Ovary (tissue), 9 donors: ENCODE data around the gene GPR35. TPM values are rescaled to one million over a fixed set of nuclear protein-coding genes. Genes with fewer than 3 reads are reported as not detected.

Source experiments
- DNase-seq, 5 donors: peaks; one replicate each; pipeline ENCODE4 v3.0.0-alpha.2; 2019 to 2020
- H3K27ac ChIP-seq, 2 donors: fragments of 200-600 bp; one replicate each; pipeline versions ENCODE4 v1.5.1 to v1.8.0; 2019 to 2022
- H3K27me3 ChIP-seq: fragments of 200-600 bp; one replicate; pipeline ENCODE4 v1.8.0; 2022
- H3K36me3 ChIP-seq: fragments of 200-600 bp; sonication (generic); one replicate; pipeline ENCODE4 v1.5.1; 2019
- H3K4me1 ChIP-seq: one replicate; pipeline ENCODE4 v1.8.1; 2013; ENCODE audit warnings: mild to moderate bottlenecking, moderate library complexity; ENCODE audit not compliant: insufficient read depth
- H3K4me3 ChIP-seq: fragments of 200-600 bp; sonication (generic); one replicate; pipeline ENCODE4 v1.5.1; 2017
- H3K9me3 ChIP-seq, 2 donors: fragments of 200-600 bp in 1 of 2; sonication (generic) in 1 of 2; one replicate each; pipeline versions ENCODE4 v1.5.1 to v1.8.1; 2013 to 2019; ENCODE audit warnings: mild to moderate bottlenecking in 1 of 2, moderate library complexity in 1 of 2
- EP300 ChIP-seq: sonication (generic); formaldehyde crosslinking; IDR thresholded peaks from one replicate; pipeline ENCODE4 v1.6.1; 2017; ENCODE audit warnings: antibody characterized with exemption
- POLR2A ChIP-seq: fragments of 450-650 bp; IDR thresholded peaks from one replicate; pipeline ENCODE4 v1.6.1; 2017; ENCODE audit warnings: antibody characterized with exemption, mild to moderate bottlenecking, moderate library complexity
- WGBS, 3 donors: extraction: QIAGEN DNeasy Blood & Tissue Kit in 1 of 3; methylation state at CpG; one replicate each; pipeline versions ENCODE4 v1.1.5 to v1.1.7; 2013 to 2017; 5-methylcytosine and 5-hydroxymethylcytosine counted together
- intact Hi-C, 4 donors: fragments of 100-400 bp; cut with DNase I; formaldehyde crosslinking; loops; one replicate each; pipeline versions ENCODE4 v1.11.0 to v1.15.1; 2022 to 2023
- polyA plus RNA-seq, 2 donors: library from polyadenylated mRNA; stranded (reverse); fragments of 200-250 nt in 1 of 2; fragments of 350-450 nt in 1 of 2; fragmentation: Illumina TruSeq in 1 of 2; extraction: RNeasy Lipid Tissue Mini Kit (QIAGEN cat#74804) in 1 of 2; gene quantifications; one replicate each; pipeline ENCODE4 v1.2.3, GENCODE V29; 2013 to 2014
- total RNA-seq, 7 donors: library from RNA; depleted of rRNA in 2 of 7; stranded (reverse); fragments of >200 nt in 2 of 7; fragmentation: NEBNext Ultra II Directional in 3 of 7; extraction: Animal tissue kit (Norgen Biotek cat#: 25700) in 3 of 7; gene quantifications; one replicate each; pipeline versions ENCODE4 v1.1.0 to v1.2.4, GENCODE V29; 2016 to 2023
- TF ChIP-seq, protein P1 (sequence below), 3 donors: fragments of 450-650 bp in 2 of 3; fragments of 200-600 bp in 1 of 3; IDR thresholded peaks; one replicate each; pipeline versions ENCODE4 v1.5.1 to v1.8.0; 2016 to 2022; ENCODE audit warnings: antibody characterized with exemption in 3 of 3, mild to moderate bottlenecking in 1 of 3
- donor health status: DM: no; HTN: no; CAD: no; lungs with moderate emphysema.
- donor health status: DM: no; HTN: no; CAD: no.
- donor health status: Bipolar disorder and iron deficiency.
- donor health status: DM: yes; HTN: yes; CAD: no.
- donor health status: DM: no; HTN: no; CAD: no.
- donor health status: DM: yes; HTN: yes; CAD: no.

Gene GPR35
- total and polyA plus RNA-seq, 9 donors = 0.27 to 4.2 (median 2.4) TPM

DNA sequence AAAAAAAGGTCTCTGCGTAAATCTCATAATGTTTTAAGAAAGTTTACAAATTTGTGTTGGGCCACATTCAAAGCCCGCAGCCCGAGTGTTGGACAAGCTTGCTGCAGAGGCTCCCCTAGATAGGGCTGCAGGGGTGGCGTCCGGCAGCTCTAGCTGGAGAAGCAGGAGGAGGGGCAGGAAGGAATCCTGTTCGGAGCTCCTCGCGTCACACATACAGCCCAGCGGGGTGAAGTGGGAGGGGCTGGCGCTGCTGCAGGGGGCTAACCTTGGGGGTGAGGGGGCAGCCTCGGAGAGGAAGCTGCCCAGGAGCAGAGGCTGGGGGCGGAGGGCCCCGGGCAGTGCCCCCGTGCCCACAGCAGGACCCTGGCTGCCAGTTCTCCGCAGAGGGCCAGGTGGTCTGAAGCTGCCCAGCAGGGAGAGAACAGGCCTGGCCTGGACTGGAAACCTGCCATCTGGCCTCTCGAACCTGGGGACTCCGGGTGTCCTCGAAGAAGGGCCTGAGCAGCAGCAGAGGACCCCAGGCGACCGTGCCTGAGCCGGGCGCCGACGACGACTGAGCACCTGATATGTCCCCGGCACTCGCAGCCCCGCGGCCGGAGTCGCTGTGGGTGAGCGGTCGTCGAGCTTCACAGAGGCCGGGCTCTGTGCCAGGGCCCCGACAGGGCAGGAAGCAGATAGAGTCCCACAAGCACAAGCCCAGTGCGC lies 2.6 kb upstream of the GPR35 start:
- H3K9me3 ChIP-seq = no peaks in the 10 kb centered on the region
- H3K36me3 ChIP-seq = no peaks in the 10 kb centered on the region
- 56 to 70% (median 57%) methylated on average over 36 to 37 of the region's 37 CpGs for WGBS, 3 donors
- no peaks in the 10 kb centered on the region for H3K27me3 ChIP-seq
- no peak for TF ChIP-seq POLR2A
- no peak for TF ChIP-seq EP300
- TF ChIP-seq, protein P1, sequence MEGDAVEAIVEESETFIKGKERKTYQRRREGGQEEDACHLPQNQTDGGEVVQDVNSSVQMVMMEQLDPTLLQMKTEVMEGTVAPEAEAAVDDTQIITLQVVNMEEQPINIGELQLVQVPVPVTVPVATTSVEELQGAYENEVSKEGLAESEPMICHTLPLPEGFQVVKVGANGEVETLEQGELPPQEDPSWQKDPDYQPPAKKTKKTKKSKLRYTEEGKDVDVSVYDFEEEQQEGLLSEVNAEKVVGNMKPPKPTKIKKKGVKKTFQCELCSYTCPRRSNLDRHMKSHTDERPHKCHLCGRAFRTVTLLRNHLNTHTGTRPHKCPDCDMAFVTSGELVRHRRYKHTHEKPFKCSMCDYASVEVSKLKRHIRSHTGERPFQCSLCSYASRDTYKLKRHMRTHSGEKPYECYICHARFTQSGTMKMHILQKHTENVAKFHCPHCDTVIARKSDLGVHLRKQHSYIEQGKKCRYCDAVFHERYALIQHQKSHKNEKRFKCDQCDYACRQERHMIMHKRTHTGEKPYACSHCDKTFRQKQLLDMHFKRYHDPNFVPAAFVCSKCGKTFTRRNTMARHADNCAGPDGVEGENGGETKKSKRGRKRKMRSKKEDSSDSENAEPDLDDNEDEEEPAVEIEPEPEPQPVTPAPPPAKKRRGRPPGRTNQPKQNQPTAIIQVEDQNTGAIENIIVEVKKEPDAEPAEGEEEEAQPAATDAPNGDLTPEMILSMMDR (IDR thresholded peaks at IDR 0.05) = no peak
- peak in 3 of 5 donors; percentile 15 to 57 (median 30) for DNase-seq
- no peak overlapping the region for H3K27ac ChIP-seq
- intact Hi-C loops = no loop called here
- H3K4me3 ChIP-seq = no peak overlapping the region
- no peaks in the 10 kb centered on the region for H3K4me1 ChIP-seq

GRCh38 chr2:240623531-240624010 lies 1.7 kb upstream of the GPR35 start:
- intact Hi-C loops = no loop called here
- no peak overlapping the region for H3K4me3 ChIP-seq
- TF ChIP-seq POLR2A = no peak
- TF ChIP-seq EP300 = no peak
- TF ChIP-seq, protein P1 (IDR thresholded peaks at IDR 0.05) = no peak
- no peaks in the 10 kb centered on the region for H3K36me3 ChIP-seq
- no peaks in the 10 kb centered on the region for H3K27me3 ChIP-seq
- 84 to 87% (median 85%) methylated on average over 9 to 10 of the region's 10 CpGs for WGBS, 3 donors
- no peaks in the 10 kb centered on the region for H3K9me3 ChIP-seq
- H3K27ac ChIP-seq = no peak overlapping the region
- no peaks in the 10 kb centered on the region for H3K4me1 ChIP-seq
- DNase-seq = peak in 2 of 5 donors; percentile 11 to 24

- H3K4me1 ChIP-seq = no peaks in the 10 kb centered on the region
- H3K9me3 ChIP-seq = no peaks in the 10 kb centered on the region
- no peak overlapping the region for H3K27ac ChIP-seq
- H3K4me3 ChIP-seq = no peak overlapping the region
- DNase-seq = peak in 3 of 5 donors; percentile 13 to 31 (median 14)
- WGBS, 3 donors = 67 to 75% (median 74%) methylated on average over 23 to 24 of the region's 24 CpGs
- intact Hi-C loops = no loop called here
- no peaks in the 10 kb centered on the region for H3K27me3 ChIP-seq
- no peaks in the 10 kb centered on the region for H3K36me3 ChIP-seq
- TF ChIP-seq EP300 (no peak), POLR2A (no peak)
- TF ChIP-seq, protein P1 (IDR thresholded peaks at IDR 0.05) = no peak
Measured at GRCh38 chr2:240624011-240624949, 1.0 kb upstream of the GPR35 start.

GRCh38 chr2:240626531-240627300 lies 1.4 kb downstream of the GPR35 start:
- Histone ChIP-seq H3K9me3 (no peaks in the 10 kb centered on the region), H3K36me3 (no peaks in the 10 kb centered on the region), H3K4me1 (no peaks in the 10 kb centered on the region), H3K27ac (no peak overlapping the region), H3K4me3 (no peak overlapping the region), H3K27me3 (no peaks in the 10 kb centered on the region)
- peak in 3 of 5 donors; percentile 7 to 27 (median 14) for DNase-seq
- WGBS, 3 donors = 58 to 66% (median 58%) methylated on average over 20 to 21 of the region's 21 CpGs
- intact Hi-C loops = no loop called here
- TF ChIP-seq POLR2A = no peak
- TF ChIP-seq, protein P1 (IDR thresholded peaks at IDR 0.05) = no peak
- TF ChIP-seq EP300 = no peak
